PC-9 (cell line): ENCODE measurements around the gene MDH2. TPM values are rescaled to one million over a fixed set of nuclear protein-coding genes. Genes with fewer than 3 reads are reported as not detected.
A peak's percentile ranks its signal among the peaks of the same experiment; 100 is the strongest.

Source experiments
- BruUV-seq: library from RNA; stranded (reverse); fragments of 400-500 nt; replicated peaks from 2 replicates; lab custom pipeline; 2021; lab: Mats Ljungman, UMichigan
- CTCF ChIA-PET: fragments of 300-600 bp; sonication (Branson Sonifier 250); formaldehyde crosslinking; loops from one replicate; lab custom pipeline; 2022; ENCODE audit warnings: antibody characterized with exemption; lab: Charles Lee
- POLR2A ChIA-PET: fragments of 300-600 bp; sonication (Branson Sonifier 250); formaldehyde crosslinking; loops from one replicate; lab custom pipeline; 2022; ENCODE audit warnings: antibody characterized with exemption; ENCODE audit not compliant: unreplicated experiment; lab: Charles Lee
- DNase-seq, 2 experiments: peaks; one replicate each; pipeline versions ENCODE4 v3.0.0 to v3.0.0-alpha.2; 2015 to 2022; ENCODE audit warnings: mixed read lengths in 1 of 2
- H2AFZ ChIP-seq: fragments of 200-600 bp; sonication (generic); 2 replicates; pipeline ENCODE4 v1.8.1; 2017; ENCODE audit warnings: antibody characterized with exemption
- H3F3A ChIP-seq: fragments of 200-600 bp; sonication (generic); 2 replicates; pipeline ENCODE4 v1.8.1; 2017; ENCODE audit warnings: antibody characterized with exemption, mild to moderate bottlenecking, low read depth; ENCODE audit not compliant: insufficient read depth
- H3K27ac ChIP-seq: fragments of 200-600 bp; sonication (generic); 2 replicates; pipeline ENCODE4 v1.6.1; 2016; ENCODE audit warnings: mixed run types
- H3K27me3 ChIP-seq: fragments of 200-600 bp; sonication (generic); 2 replicates; pipeline ENCODE4 v1.6.1; 2016; ENCODE audit warnings: low read depth, mixed run types; ENCODE audit not compliant: insufficient read depth
- H3K36me3 ChIP-seq: fragments of 200-600 bp; sonication (generic); 2 replicates; pipeline ENCODE4 v1.6.1; 2016; ENCODE audit warnings: low read depth, mixed run types
- H3K4me1 ChIP-seq: fragments of 200-600 bp; sonication (generic); replicated peaks from 2 replicates; pipeline ENCODE4 v1.6.1; 2016; ENCODE audit warnings: mixed run types; ENCODE audit not compliant: insufficient read depth
- H3K4me2 ChIP-seq: fragments of 200-600 bp; sonication (generic); 2 replicates; pipeline ENCODE4 v1.6.1; 2017; ENCODE audit warnings: mixed run types
- H3K4me3 ChIP-seq: fragments of 200-600 bp; sonication (generic); 2 replicates; pipeline ENCODE4 v1.6.1; 2016; ENCODE audit warnings: mixed run types
- H3K79me2 ChIP-seq: fragments of 200-600 bp; sonication (generic); 2 replicates; pipeline ENCODE4 v1.6.1; 2017; ENCODE audit warnings: low read depth, mixed run types
- H3K9me2 ChIP-seq: fragments of 200-600 bp; sonication (generic); 2 replicates; pipeline ENCODE4 v1.8.1; 2017; ENCODE audit warnings: mild to moderate bottlenecking; ENCODE audit not compliant: insufficient read depth
- H3K9me3 ChIP-seq: fragments of 200-600 bp; sonication (generic); 2 replicates; pipeline ENCODE4 v1.8.1; 2016; ENCODE audit warnings: low read depth; ENCODE audit not compliant: insufficient read depth
- H4K20me1 ChIP-seq: fragments of 200-600 bp; sonication (generic); 2 replicates; pipeline ENCODE4 v1.8.1; 2017; ENCODE audit not compliant: insufficient read depth
- EZH2 ChIP-seq: fragments of 200-600 bp; sonication (generic); IDR thresholded peaks from 2 replicates; pipeline ENCODE4 v1.8.0; 2017; ENCODE audit warnings: antibody characterized with exemption, low read depth
- intact Hi-C: fragments of 100-400 bp; cut with micrococcal nuclease; formaldehyde crosslinking; loops from one replicate; pipeline ENCODE4 v1.10.0; 2022; ENCODE audit not compliant: unreplicated experiment
- total RNA-seq: library from RNA; stranded (reverse); gene quantifications from 2 replicates; pipeline ENCODE4 v1.2.3, GENCODE V29; 2021
- TF ChIP-seq, protein P1 (sequence below): fragments of 200-600 bp; sonication (generic); conservative IDR thresholded peaks from 2 replicates; pipeline ENCODE4 v1.6.1; 2017; ENCODE audit warnings: mixed run types, antibody characterized with exemption, mild to moderate bottlenecking, moderate library complexity

Gene MDH2
- total RNA-seq, 1 experiment from 2014 or later = 328 TPM

- no TSS peak for BruUV-seq
- Histone ChIP-seq H3K9me2 (no peaks in the 10 kb centered on the region), H3K79me2 (peaks cover 53% of the 10 kb centered on the region), H3K4me2 (no peak overlapping the region), H3K4me1 (peaks cover 5% of the 10 kb centered on the region), H3K36me3 (no peaks in the 10 kb centered on the region; the same call in 1 of the 2 replicates), H3F3A (peaks cover 12% of the 10 kb centered on the region), H3K9me3 (no peaks in the 10 kb centered on the region), H3K27me3 (no peaks in the 10 kb centered on the region), H3K4me3 (no peak overlapping the region), H4K20me1 (peaks cover 5% of the 10 kb centered on the region; the same call in 1 of the 2 replicates), H3K27ac (no peak overlapping the region), H2AFZ (no peak overlapping the region)
- ChIA-PET CTCF (no interaction called here), POLR2A (interaction anchor here (0.6 kb wide), 1 partner anchor 267 kb away, joined by 5 read pairs; no protein-coding TSS in a partner anchor)
- intact Hi-C loops = no loop called here
- TF ChIP-seq EZH2 = no peak
- DNase-seq = no peak
Measured at GRCh38 chr7:76044375-76044865, 3.5 kb upstream of the MDH2 start.

DNA sequence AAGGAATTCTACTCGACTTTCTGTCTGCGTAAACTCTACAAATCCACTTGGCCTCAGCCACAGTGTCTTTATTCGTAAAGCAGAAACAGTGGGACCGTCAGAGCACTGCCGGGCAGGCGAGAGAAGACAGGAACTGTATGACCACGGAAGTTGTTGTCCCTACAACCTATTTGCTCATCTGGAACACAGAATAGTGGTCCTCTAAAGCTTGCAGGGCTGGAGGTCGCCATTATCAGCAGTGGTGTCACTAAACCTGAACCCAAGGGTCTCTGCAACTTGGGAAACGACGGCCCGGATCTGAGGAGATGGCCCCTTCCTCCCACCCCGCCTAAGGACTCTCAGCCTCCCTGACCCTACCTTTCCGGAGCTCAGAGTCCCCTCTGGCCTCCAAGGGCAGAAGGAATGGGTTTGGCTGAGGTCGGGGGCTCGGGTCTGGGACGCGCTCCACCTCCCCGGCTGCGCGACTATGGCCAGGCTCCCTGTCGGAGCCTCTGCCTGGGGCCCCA, 548 bp upstream of the MDH2 start:
- H3K27ac ChIP-seq = peak overlapping the region; percentile 83
- no peaks in the 10 kb centered on the region for H3K9me3 ChIP-seq
- no peak for DNase-seq
- peaks cover 83% of the 10 kb centered on the region for H3K79me2 ChIP-seq
- intact Hi-C loops = loop anchor here (2.0 to 5.0 kb wide), 3 partner anchors 55 to 245 kb away; partner anchors contain the start of gene TMEM120A
- TF ChIP-seq, protein P1, sequence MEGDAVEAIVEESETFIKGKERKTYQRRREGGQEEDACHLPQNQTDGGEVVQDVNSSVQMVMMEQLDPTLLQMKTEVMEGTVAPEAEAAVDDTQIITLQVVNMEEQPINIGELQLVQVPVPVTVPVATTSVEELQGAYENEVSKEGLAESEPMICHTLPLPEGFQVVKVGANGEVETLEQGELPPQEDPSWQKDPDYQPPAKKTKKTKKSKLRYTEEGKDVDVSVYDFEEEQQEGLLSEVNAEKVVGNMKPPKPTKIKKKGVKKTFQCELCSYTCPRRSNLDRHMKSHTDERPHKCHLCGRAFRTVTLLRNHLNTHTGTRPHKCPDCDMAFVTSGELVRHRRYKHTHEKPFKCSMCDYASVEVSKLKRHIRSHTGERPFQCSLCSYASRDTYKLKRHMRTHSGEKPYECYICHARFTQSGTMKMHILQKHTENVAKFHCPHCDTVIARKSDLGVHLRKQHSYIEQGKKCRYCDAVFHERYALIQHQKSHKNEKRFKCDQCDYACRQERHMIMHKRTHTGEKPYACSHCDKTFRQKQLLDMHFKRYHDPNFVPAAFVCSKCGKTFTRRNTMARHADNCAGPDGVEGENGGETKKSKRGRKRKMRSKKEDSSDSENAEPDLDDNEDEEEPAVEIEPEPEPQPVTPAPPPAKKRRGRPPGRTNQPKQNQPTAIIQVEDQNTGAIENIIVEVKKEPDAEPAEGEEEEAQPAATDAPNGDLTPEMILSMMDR = no peak
- TF ChIP-seq EZH2 = no peak
- no peaks in the 10 kb centered on the region for H3K9me2 ChIP-seq
- BruUV-seq = TSS peak; percentile 80
- peaks cover 5% of the 10 kb centered on the region; the same call in 1 of the 2 replicates for H4K20me1 ChIP-seq
- ChIA-PET POLR2A (interaction anchor here (0.6 to 1.0 kb wide), 7 partner anchors 43 to 1864 kb away, joined by 3 to 8 read pairs (median 4); partner anchors contain the start of gene RHBDD2), CTCF (interaction anchor here (0.5 kb wide), 1 partner anchor 27 kb away, joined by 6 read pairs; no protein-coding TSS in a partner anchor)
- peak overlapping the region; percentile 89 for H3K4me3 ChIP-seq
- no peaks in the 10 kb centered on the region for H3K27me3 ChIP-seq
- H3F3A ChIP-seq = peaks cover 25% of the 10 kb centered on the region
- peaks cover 9% of the 10 kb centered on the region for H3K4me1 ChIP-seq
- no peaks in the 10 kb centered on the region; the same call in 1 of the 2 replicates for H3K36me3 ChIP-seq
- H2AFZ ChIP-seq = peak overlapping the region; percentile 90
- peak overlapping the region; percentile 82 for H3K4me2 ChIP-seq

- peak overlapping the region; percentile 83 for H3K27ac ChIP-seq
- no peak for DNase-seq
- peaks cover 38% of the 10 kb centered on the region for H3F3A ChIP-seq
- ChIA-PET POLR2A (interaction anchor here (0.6 kb wide), 2 partner anchors 38 to 91 kb away, joined by 3 to 4 read pairs; no protein-coding TSS in a partner anchor), CTCF (interaction anchor here (0.6 kb wide), 2 partner anchors 81 to 209 kb away, joined by 3 to 8 read pairs; no protein-coding TSS in a partner anchor)
- BruUV-seq = no TSS peak
- peak overlapping the region; percentile 89 for H3K4me3 ChIP-seq
- H3K9me3 ChIP-seq = no peaks in the 10 kb centered on the region
- 0 out of 2 replicates have a peak overlapping the region, but pooled peaks have one; percentile 79 for H2AFZ ChIP-seq
- TF ChIP-seq, protein P1 = no peak; the same call in 1 of the 2 replicates
- TF ChIP-seq EZH2 = no peak
- H3K4me1 ChIP-seq = peaks cover 21% of the 10 kb centered on the region
- H3K79me2 ChIP-seq = peaks cover 90% of the 10 kb centered on the region
- H3K36me3 ChIP-seq = no peaks in the 10 kb centered on the region; the same call in 1 of the 2 replicates
- no peaks in the 10 kb centered on the region for H3K27me3 ChIP-seq
- H3K4me2 ChIP-seq = peak overlapping the region; percentile 82
- H4K20me1 ChIP-seq = peaks cover 15% of the 10 kb centered on the region
- intact Hi-C loops = loop anchor here (5.0 kb wide), 2 partner anchors 56 to 244 kb away; partner anchors contain the start of gene TMEM120A
- H3K9me2 ChIP-seq = no peaks in the 10 kb centered on the region
Measured at GRCh38 chr7:76048668-76048988, 722 bp downstream of the MDH2 start.
